ENCODE results near the gene FAM193B.

Gene FAM193B

GRCh38 chr5:177501874-177502678 is 52.3 kb downstream of the FAM193B start:
- in situ Hi-C loops (cut with HindIII; ENCODE audit: low sequenced_read_pairs), result no loop called here

GRCh38 chr5:177500685-177501522 is 53.5 kb downstream of the FAM193B start:
- in situ Hi-C loops (cut with HindIII; ENCODE audit: low sequenced_read_pairs), result no loop called here

GRCh38 chr5:177499842-177500241 is 54.5 kb downstream of the FAM193B start:
- in situ Hi-C loops (cut with HindIII; ENCODE audit: low sequenced_read_pairs), result no loop called here

GRCh38 chr5:177498013-177498787 is 56.2 kb downstream of the FAM193B start:
- in situ Hi-C loops (cut with HindIII; ENCODE audit: low sequenced_read_pairs), result no loop called here

DNA sequence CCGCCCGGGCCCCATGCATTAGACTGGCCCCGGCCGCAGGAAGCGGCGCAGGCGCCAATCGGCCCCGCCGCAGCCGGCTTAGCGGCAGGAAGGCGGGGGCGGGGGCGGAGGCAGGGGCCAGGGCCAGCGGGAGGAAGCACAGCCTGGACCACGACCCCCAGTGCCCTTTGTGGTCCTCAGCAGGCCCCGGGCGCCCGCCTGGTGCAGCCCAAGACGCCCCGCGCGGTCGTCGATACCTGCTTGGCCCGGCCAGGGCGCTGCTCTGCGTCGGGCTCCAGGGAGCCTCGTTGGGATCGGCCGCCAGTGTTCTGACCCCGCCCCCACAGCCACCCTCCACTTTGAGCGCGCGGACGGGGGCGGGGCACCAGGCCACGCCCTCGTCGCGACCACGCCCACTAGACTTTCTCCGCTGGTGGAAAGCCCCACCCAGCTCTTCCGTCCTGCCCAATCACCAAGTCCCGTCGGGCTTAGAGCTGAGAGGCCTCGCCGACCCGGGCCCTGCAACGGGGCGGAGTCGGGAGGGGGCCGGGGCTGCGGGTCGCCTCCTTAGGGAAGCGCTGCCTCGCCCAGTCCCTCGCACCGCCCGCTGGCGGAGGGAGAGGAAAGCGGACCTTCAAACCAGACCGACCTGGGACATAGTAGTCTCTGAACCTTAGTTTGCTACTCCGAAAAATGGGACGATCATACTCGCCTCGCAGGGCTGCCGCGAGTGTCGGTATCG is 56.9 kb downstream of the FAM193B start, which contains the start of gene PDLIM7:
Gene PDLIM7 (minus strand): TSS at position 313 of the 721 bp plus-strand sequence. CDS start 1,092 bp downstream, outside the sequence.
- in situ Hi-C loops (cut with HindIII; ENCODE audit: low sequenced_read_pairs), result no loop called here

DNA sequence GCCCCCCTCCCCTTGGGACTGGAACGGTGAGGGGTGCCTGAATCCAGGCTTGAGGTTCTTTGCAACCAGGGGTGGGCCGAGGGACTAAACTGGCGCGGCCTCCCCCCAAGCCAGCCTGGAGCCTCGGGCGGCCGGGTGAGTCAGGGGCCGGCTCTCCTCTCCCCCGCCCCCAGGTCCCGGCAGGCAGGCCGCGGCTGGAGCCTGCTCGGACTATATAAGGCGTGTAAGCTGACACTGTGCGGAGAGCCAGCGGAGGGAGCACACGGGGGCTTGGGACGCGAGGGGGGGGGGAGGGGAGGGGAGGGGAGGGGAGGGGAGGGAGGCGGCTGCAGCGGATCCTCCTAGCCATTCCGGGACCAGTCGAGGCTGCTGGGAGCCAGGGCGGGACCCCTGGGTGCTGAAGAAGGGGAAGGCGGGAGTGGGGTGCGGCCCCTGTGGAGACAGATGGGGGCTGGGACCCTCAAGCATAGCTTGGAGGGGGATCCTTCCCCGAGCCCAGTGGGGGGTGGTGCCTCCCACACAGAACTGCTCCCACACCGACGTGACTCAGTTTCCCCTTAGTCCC is 57.6 kb downstream of the FAM193B start:
- in situ Hi-C loops (cut with HindIII; ENCODE audit: low sequenced_read_pairs), result no loop called here

- in situ Hi-C loops (cut with HindIII; ENCODE audit: low sequenced_read_pairs), result no loop called here
Observed at GRCh38 chr5:177496070-177496726, 58.2 kb downstream of the FAM193B start.

DNA sequence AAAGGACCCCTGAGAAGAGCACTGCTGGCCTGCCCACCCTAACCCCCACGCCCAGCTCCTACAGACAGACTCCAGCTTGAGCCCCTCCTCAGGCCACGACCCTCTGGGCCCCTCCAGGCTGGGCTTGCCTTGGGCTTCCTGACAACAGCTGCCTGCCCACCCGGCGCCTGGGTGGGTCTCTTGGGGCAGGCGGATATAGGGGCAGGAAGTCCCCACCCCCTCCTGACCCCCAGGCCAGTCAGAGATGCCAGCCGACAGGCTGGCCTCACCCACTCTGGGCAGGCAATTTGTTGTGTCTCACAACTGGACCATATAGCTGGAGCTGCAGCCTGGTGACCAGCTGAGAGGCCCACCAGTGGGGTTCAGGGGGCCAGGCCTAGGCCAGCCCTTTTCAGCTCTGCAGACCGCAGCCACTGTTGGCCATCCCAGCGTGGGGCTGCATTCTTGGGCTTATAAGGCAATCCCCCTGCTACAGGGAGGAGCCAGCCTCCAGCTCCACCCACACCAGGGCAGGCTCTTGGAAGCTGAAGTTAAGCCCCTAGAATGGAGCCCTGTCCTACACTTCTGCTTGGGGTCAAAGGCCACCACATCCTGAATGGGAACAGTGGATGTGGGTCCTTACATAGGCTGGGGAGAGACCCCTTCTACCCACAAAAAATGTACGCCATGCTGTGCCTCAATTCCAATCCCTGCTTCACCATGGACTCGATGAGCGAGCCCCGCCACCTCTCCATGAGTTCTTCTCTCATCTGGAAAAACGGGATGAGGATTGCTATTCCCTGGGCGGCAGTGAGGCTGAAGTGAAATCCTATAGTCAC is 58.9 kb downstream of the FAM193B start:
- in situ Hi-C loops (cut with HindIII; ENCODE audit: low sequenced_read_pairs), result no loop called here

- in situ Hi-C loops (cut with HindIII; ENCODE audit: low sequenced_read_pairs), result no loop called here
Observed at GRCh38 chr5:177494346-177495195, 59.8 kb downstream of the FAM193B start.

- in situ Hi-C loops (cut with HindIII; ENCODE audit: low sequenced_read_pairs), result no loop called here
Observed at GRCh38 chr5:177493795-177494345, 60.5 kb downstream of the FAM193B start.

DNA sequence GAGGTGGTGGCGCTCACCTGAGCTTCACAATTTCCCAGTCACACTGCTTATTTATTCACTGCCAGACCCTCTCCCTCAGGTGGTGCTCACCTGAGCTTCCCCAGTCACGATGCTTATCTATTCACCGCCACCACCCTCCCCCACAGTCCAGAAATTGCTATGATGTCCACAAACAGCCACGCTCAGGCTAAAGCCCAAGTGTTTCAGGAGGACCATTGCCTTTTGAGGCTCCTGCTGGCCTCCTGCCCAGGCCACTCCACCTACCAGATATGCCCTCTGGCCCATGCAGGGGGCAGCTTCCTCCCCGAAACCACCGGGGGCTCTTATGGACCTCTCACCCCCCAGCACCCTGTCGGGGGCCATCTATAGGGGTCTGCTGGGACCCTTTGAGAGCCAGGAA is 61.5 kb downstream of the FAM193B start:
- in situ Hi-C loops (cut with HindIII; ENCODE audit: low sequenced_read_pairs), result no loop called here

- in situ Hi-C loops (cut with HindIII; ENCODE audit: low sequenced_read_pairs), result no loop called here
Observed at GRCh38 chr5:177491983-177492746, 62.2 kb downstream of the FAM193B start.

DNA sequence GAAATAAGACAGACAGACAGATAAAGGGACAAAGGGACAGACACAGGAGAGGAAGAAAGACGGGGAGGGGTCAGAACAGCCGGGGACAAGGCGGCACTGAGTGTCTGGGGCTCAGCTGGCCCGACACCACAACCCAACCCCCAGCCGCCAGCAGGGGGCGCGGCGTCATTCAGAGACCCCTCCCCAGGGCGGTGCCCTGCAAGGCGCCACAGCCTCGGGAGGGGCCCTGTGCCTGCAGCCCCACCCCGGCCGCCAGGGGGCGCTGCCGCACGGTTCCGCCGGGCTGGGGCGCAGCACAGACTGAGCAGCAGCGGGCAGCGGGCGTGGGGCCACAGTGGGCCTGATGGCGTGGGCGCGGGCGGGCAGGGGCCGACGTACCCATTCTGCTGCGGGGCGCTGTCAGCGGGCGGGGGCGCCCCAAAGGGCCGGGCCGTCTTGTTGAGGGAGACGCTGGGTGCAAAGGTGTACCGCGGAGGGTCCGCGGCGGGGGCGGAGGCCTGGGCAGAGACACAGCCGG is 62.9 kb downstream of the FAM193B start:
- in situ Hi-C loops (cut with HindIII; ENCODE audit: low sequenced_read_pairs), result no loop called here

DNA sequence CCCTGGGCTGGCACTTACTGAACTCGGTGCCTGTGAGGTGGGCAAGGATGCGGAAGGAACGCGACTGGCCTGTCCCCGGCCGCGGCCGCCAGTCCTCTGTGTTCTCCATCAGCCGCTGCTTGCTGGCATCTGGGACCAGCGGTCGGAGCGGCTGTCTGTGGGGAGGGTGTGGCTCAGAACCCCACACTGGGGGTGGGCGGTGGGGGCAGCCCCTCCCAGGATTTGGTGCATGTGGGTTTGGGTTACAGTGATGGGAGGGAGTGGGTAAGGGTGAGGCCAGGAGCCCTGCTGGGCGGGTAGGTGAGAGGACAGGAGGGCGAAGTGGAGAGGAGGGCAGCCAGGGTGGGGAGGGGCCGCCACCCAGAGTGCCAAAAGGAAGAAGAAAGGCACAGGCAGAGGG is 63.4 kb downstream of the FAM193B start:
- in situ Hi-C loops (cut with HindIII; ENCODE audit: low sequenced_read_pairs), result no loop called here

DNA sequence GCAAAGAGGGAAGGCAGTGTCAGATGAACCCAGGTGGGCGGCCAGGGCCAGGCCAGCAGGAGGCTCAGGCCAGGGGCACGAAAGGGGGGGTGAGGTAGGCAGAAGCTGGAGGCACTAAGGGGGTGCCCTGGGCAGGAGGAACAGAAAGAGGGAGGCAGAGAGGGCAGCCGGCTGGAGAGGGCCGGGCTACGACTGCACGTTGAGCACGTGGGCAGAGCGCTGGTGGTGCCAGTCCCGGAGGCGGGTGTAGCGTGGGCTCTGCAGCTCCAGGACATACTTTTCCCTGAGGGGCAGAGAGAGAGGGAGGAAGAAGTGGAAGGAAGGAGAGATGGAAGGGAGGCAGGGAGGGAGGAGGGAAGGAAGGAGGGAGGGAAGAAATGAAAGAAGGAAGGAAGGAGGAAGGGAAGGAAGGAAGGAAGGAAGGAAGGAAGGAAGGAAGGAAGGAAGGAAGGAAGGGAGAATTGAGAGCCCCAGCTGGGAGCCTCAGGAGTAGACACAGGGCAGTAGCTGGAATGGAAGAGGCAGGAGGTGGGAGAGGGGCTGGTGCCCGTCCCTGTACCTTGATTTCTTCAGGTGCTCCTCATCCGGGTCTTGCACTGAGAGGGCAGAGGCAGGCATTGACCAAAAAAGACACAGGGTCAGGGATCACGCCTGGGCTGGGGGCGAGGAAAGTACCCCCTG is 63.9 kb downstream of the FAM193B start:
- in situ Hi-C loops (cut with HindIII; ENCODE audit: low sequenced_read_pairs), result no loop called here

DNA sequence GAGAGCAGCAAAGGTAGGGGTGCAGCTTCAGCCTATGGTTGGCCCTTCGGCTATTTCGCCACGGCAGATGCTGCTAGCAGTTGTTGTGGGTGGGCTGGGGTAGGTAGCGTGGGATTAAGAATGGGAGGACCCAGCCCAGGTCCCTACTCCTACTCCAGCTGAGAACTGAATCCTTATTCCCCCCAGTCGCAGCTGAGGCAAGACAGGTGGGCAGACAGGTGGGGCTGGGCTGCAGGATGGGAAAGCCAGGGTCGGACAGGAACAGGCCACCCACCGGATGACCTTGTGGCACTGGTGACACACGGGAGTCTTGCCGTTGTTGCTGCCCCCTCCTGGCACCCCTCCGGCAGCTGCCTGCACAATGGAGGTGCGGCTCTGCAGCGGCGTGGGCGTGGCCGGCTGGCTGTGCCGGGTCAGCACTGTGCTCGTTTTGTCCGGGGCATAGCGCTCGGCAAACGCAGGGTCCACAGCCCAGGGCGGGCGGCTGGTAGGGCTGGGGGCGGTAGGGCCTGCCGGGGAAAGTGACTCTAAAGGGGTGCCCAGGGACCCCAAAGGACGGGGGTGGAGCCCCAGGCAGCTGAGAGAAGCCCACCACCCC is 65.1 kb downstream of the FAM193B start:
- in situ Hi-C loops (cut with HindIII; ENCODE audit: low sequenced_read_pairs), result no loop called here
